ENCODE data around the gene SLC7A6. TPM values are rescaled to one million over a fixed set of nuclear protein-coding genes. Genes with fewer than 3 reads are reported as not detected.

SLC7A6 gene
- polyA plus RNA-seq, 3 donors: 4.3 to 47.7 (median 5.5) TPM

- no peak overlapping the region for H3K4me3 Mint-ChIP-seq
- H3K4me1 Mint-ChIP-seq: peaks cover 15% of the 10 kb centered on the region
- no peaks in the 10 kb centered on the region for H3K27me3 Mint-ChIP-seq (ENCODE audit: low read depth in 3 of 3)
- H3K4me1 ChIP-seq (ENCODE audit: control insufficient read depth in 1 of 2, insufficient read depth in 2 of 2, low read length in 2 of 2): peaks cover 8 to 11% of the 10 kb centered on the region in 2 donors
- intact Hi-C loops (cut with micrococcal nuclease): no loop called here
- H3K9me3 Mint-ChIP-seq: no peaks in the 10 kb centered on the region
- no peak overlapping the region for H3K9ac ChIP-seq (ENCODE audit: insufficient read depth, low read length, poor library complexity, severe bottlenecking)
- TF ChIP-seq CTCF (IDR thresholded peaks at IDR 0.05): no peak
- H3K36me3 Mint-ChIP-seq: peaks cover 45 to 70% of the 10 kb centered on the region in 2 donors
- H3K4me2 ChIP-seq (replicated peaks; ENCODE audit: extremely low read depth, low read length, poor library complexity, severe bottlenecking): no peak overlapping the region
- peak overlapping the region in 1 of 2 donors; percentile 1 for H3K27ac ChIP-seq (ENCODE audit: low read depth in 1 of 2, low read length in 2 of 2)
- peaks cover 77% of the 10 kb centered on the region for H3K79me2 ChIP-seq (ENCODE audit: insufficient read depth, low read length)
- H4K20me1 ChIP-seq (ENCODE audit: insufficient read depth, low read length): peaks cover 63% of the 10 kb centered on the region
- H3K27ac Mint-ChIP-seq: no peak overlapping the region
- H3K36me3 ChIP-seq (replicated peaks in 1 of 2; ENCODE audit: control insufficient read depth in 1 of 2, insufficient read depth in 2 of 2, low read length in 2 of 2): peaks cover 14 to 69% of the 10 kb centered on the region in 2 donors
- H2AFZ ChIP-seq (ENCODE audit: insufficient read depth, low read depth, low read length, poor library complexity, severe bottlenecking): no peak overlapping the region
- DNase-seq: no peak
- H3K9me3 ChIP-seq (replicated peaks in 1 of 2; ENCODE audit: control insufficient read depth in 1 of 2, insufficient read depth in 1 of 2, low read length in 2 of 2): no peaks in the 10 kb centered on the region
- no peaks in the 10 kb centered on the region for H3K27me3 ChIP-seq (ENCODE audit: control insufficient read depth in 2 of 2, insufficient read depth in 2 of 2, low read length in 2 of 2)
- no CpG with 5 or more reads among the region's 1 CpG for WGBS (ENCODE audit: insufficient coverage)
- no peak overlapping the region for H3K4me3 ChIP-seq (replicated peaks in 1 of 3; ENCODE audit: low read depth in 2 of 3, low read length in 3 of 3)
Measured at GRCh38 chr16:68270353-68270752, 6.0 kb downstream of the SLC7A6 start.

- H3K27me3 ChIP-seq (ENCODE audit: control insufficient read depth in 2 of 2, insufficient read depth in 2 of 2, low read length in 2 of 2): no peaks in the 10 kb centered on the region
- H3K27me3 Mint-ChIP-seq (ENCODE audit: low read depth in 3 of 3): peaks cover 0 to 1% (median 0%) of the 10 kb centered on the region in 3 donors
- TF ChIP-seq CTCF (IDR thresholded peaks at IDR 0.05): no peak
- DNase-seq: no peak
- no peak overlapping the region for H3K4me3 Mint-ChIP-seq
- no peak overlapping the region for H3K4me3 ChIP-seq (replicated peaks in 1 of 3; ENCODE audit: low read depth in 2 of 3, low read length in 3 of 3)
- peaks cover 48 to 73% of the 10 kb centered on the region in 2 donors for H3K36me3 Mint-ChIP-seq
- no peak overlapping the region for H3K27ac ChIP-seq (ENCODE audit: low read depth in 1 of 2, low read length in 2 of 2)
- no peak overlapping the region for H3K4me2 ChIP-seq (replicated peaks; ENCODE audit: extremely low read depth, low read length, poor library complexity, severe bottlenecking)
- H3K9me3 Mint-ChIP-seq: no peaks in the 10 kb centered on the region
- H3K4me1 Mint-ChIP-seq: peaks cover 8% of the 10 kb centered on the region
- intact Hi-C loops (cut with micrococcal nuclease): no loop called here
- no CpG with 5 or more reads among the region's 4 CpGs for WGBS (ENCODE audit: insufficient coverage)
- H4K20me1 ChIP-seq (ENCODE audit: insufficient read depth, low read length): peaks cover 65% of the 10 kb centered on the region
- peaks cover 14 to 70% of the 10 kb centered on the region in 2 donors for H3K36me3 ChIP-seq (replicated peaks in 1 of 2; ENCODE audit: control insufficient read depth in 1 of 2, insufficient read depth in 2 of 2, low read length in 2 of 2)
- peak overlapping the region in 2 of 7 donors; percentile 48 to 58 for H3K27ac Mint-ChIP-seq
- no peaks in the 10 kb centered on the region for H3K9me3 ChIP-seq (replicated peaks in 1 of 2; ENCODE audit: control insufficient read depth in 1 of 2, insufficient read depth in 1 of 2, low read length in 2 of 2)
- no peak overlapping the region for H3K9ac ChIP-seq (ENCODE audit: insufficient read depth, low read length, poor library complexity, severe bottlenecking)
- no peak overlapping the region for H2AFZ ChIP-seq (ENCODE audit: insufficient read depth, low read depth, low read length, poor library complexity, severe bottlenecking)
- no peaks in the 10 kb centered on the region for H3K4me1 ChIP-seq (ENCODE audit: control insufficient read depth in 1 of 2, insufficient read depth in 2 of 2, low read length in 2 of 2)
- peaks cover 58% of the 10 kb centered on the region for H3K79me2 ChIP-seq (ENCODE audit: insufficient read depth, low read length)
Measured at GRCh38 chr16:68272507-68273209, 8.3 kb downstream of the SLC7A6 start.
